ENCODE data around the gene HACE1.
"Not testable (repeated sequence)": the region's sequence is repeated elsewhere in the genome, so short reads cannot be mapped to it uniquely, and the experiment has no call there.

Gene HACE1

DNA sequence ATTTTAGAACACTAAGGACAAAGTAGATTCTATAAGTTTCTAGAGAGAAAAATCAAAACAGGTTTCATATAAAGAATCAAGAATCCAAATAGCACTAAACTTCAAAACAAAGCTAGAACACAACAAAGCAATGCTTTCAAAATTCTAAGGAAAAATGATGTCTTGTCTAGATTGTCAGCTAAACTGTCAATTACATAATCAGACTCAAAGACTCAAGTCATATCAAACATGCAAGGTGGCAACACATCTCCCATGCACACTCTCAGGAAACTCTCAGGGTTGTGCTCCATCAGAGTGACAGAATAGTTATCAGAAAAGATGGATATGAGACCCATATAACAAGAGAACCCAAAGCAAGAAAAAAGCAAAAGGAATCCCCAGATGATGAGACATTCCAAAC lies 23.9 kb downstream of the HACE1 start:
- in situ Hi-C loops (cut with MboI; ENCODE audit: low sequenced_read_pairs), result no loop called here

DNA sequence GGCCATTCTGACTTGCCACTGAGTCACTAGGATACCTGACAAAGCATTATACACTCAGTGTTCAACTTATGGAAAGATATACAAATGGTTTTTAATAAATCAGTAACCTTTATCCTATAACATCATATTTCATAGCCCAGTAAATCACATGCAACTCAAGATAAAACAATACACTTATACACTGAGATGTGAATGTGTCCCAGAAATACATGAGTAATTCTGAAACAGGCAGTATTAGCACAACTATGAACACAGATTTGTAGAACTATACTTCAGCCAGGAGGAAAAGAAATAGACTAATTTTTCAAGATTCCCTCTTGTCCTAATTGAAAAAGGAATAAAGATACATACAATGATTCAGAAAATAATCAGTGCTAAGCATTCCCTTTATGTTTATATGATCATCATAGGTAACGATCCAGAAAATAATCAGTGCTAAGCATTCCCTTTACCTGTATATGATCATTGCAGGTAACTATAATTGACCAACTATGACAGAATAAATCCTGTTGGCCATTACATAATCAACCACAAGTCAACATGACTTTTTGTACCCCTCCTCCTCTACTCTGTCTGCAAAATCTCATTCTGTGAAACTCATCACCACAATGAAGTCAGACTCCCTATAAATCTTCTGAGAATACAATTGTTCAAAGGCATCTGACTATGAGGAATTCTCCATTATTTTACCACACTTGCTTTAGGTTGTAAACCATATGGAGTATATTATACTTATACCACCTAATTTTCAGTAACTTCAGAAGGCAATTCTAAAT lies 30.3 kb downstream of the HACE1 start:
- in situ Hi-C loops (cut with MboI; ENCODE audit: low sequenced_read_pairs), result no loop called here

GRCh38 chr6:104828478-104828877 lies 31.2 kb downstream of the HACE1 start:
- in situ Hi-C loops (cut with MboI; ENCODE audit: low sequenced_read_pairs), result no loop called here

DNA sequence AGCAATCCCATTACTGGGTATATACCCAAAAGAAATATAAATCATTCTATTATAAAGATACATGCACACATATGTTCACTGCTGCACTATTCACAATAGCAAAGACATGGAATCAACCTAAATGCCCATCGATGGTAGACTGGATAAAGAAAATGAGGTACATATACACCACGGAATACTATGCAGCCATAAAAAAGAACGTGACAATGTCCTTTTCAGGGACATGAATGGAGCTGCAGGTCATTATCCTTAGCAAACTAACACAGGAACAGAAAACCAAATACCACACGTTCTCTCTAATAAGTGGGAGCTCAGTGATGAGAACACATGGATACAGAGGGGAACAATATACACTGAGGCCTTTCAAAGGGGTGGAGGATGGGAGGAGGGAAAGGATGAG lies 38.9 kb downstream of the HACE1 start:
- in situ Hi-C loops (cut with MboI; ENCODE audit: low sequenced_read_pairs), result not testable (repeated sequence)

DNA sequence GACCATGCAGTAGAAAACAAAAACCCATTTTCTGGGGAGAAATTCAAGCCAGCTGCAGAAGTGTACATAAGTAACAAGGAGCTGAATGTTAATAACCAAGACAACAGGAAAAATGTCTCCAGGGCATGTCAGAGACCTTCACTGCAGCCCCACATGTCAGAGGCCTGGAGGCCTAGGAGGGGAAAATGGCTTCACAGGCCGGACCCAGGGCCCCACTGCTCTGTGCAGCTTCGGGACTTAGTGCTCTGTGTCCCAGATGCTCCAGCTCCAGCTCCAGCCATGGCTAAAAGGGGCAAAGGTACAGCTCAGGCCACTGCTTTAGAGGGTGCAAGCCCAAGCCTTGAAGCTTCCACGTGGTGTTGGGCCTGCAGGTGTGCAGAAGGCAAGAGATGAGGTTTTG lies 43.6 kb downstream of the HACE1 start:
- in situ Hi-C loops (cut with MboI; ENCODE audit: low sequenced_read_pairs), result no loop called here

DNA sequence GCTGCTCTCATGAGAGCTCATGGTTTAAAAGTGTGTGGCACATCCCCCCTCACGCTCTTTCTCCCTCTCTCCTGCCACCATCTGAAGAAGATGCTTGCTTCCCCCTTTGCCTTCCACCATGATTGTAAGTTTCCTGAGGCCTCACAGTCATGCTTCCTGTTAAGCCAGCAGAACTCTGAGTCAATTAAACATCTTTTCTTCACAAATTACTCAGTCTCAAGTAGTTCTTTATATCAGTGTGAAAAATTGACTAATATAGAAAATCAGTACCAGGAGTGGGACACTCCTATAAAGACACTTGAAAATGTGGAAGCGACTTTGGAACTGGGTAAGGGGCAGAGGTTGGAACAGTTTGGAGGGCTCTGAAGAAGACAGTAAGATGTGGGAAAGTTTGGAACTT lies 45.0 kb downstream of the HACE1 start:
- in situ Hi-C loops (cut with MboI; ENCODE audit: low sequenced_read_pairs), result no loop called here

DNA sequence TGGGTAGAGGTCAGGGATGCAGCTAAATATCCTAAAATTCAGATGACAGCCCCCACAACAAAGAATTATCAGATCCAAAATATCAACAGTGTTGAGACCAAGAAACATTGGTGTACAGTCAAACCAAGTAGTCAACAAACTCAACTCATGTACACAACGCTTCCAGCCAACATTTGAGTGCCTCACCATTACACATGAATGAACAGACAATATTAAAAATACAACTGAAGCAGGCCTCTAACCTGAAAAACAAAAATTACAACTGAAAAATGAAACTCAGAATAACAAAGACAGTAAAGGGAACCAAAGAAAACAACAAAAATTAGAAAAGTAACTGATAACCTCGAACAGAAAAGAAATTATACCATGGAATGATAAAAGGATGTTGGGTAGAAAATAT lies 46.2 kb downstream of the HACE1 start:
- in situ Hi-C loops (cut with MboI; ENCODE audit: low sequenced_read_pairs), result no loop called here

- in situ Hi-C loops (cut with MboI; ENCODE audit: low sequenced_read_pairs), result no loop called here
Measured at GRCh38 chr6:104809116-104809515, 50.6 kb downstream of the HACE1 start.

- in situ Hi-C loops (cut with MboI; ENCODE audit: low sequenced_read_pairs), result not testable (repeated sequence)
Measured at GRCh38 chr6:104805335-104805734, 54.4 kb downstream of the HACE1 start.

DNA sequence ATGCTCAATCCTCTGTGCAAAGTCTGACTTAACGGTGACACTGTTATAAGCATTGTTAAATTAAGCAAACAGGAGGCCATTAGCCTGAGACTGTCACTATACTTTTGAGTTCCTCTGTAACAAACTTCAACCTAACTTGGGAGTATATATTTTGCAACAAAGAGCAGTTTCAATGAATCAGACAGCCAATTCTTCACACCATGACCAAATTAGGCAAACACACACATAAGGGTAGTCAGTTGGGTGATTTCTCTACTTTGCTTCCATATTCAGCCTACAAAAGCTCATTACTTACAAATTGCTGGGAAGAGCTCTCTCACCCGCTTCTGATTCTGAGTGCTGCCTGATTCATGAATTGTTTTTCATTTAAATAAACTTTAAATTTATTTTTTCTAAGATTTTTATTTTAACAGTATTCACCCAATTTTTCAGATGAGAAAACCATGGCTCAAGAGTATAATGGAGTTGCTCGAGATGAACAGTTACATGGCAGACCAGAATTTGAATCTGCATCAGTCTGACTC lies 60.5 kb downstream of the HACE1 start:
- in situ Hi-C loops (cut with MboI; ENCODE audit: low sequenced_read_pairs), result no loop called here

DNA sequence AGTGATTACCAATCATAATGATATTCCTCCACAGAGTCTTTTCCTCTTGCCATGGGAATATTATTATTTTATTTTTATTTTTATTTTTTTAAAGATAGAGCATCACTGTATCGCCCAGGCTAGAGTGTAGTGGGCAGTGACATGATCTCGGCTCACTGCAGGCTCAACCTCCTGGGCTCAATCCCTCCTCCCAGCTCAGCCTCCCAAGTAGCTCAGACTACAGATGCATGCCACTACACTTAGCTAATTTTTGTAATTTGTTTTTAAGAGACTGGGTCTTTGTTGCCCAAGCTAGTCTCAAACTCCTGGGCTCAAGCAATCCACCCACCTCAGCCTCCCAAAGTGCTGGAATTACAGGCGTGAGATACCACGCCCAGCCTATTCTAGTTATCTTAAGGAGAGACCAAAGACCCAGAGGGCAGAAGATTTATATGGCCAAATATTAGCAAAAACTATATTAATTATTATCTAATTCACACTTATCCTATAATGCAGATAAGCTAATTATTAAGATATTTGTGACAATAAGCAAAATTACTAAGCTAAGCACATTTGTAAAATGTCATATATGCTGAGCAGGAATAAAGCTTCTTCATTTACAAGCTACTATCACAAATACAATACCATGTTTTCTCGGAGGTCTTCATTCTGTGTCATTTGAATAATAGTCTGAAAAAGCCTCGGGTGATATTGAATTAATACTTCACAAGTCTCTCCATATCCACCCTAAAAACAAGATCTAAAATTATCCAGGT lies 63.5 kb downstream of the HACE1 start:
- in situ Hi-C loops (cut with MboI; ENCODE audit: low sequenced_read_pairs), result no loop called here

DNA sequence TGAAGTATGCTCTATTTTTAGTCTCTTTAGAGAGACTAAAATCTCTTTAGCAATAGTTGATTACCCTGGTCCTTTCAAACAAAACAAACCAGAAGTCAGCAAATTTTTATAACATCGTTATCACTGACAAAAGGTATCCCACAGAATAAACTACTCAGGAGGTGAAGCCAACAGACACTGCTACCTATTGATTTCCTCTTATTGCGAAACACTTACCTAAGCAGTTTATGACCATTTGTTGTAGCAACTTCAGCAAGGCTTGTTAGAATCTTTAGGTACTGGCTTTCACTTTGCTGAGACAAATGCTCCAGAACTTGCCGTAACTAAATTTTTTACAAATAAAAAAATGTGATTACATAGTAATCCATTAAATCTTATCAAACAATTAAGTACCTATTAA lies 64.4 kb downstream of the HACE1 start:
- in situ Hi-C loops (cut with MboI; ENCODE audit: low sequenced_read_pairs), result no loop called here

- in situ Hi-C loops (cut with MboI; ENCODE audit: low sequenced_read_pairs), result no loop called here
Measured at GRCh38 chr6:104789770-104790190, 69.9 kb downstream of the HACE1 start.

GRCh38 chr6:104788400-104788799 lies 71.3 kb downstream of the HACE1 start:
- in situ Hi-C loops (cut with MboI; ENCODE audit: low sequenced_read_pairs), result no loop called here

DNA sequence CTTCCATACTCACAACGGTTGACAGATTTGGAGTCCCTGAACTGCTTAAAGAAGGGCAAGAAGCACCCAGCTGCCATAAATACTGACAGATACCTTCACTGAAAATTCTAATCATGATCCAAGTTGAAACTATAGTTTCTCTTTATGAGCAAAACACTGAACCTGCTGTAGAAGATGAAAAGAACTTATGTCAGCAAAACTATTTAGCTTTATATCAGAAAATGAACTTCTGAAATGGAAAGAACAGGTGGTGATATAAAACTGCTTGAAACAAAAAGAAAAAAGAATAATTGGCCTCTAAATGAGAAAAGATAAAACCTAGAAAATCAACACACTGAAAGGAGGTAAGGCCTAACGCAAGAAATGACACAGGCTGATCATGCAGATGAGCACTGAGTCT lies 72.4 kb downstream of the HACE1 start:
- in situ Hi-C loops (cut with MboI; ENCODE audit: low sequenced_read_pairs), result no loop called here

DNA sequence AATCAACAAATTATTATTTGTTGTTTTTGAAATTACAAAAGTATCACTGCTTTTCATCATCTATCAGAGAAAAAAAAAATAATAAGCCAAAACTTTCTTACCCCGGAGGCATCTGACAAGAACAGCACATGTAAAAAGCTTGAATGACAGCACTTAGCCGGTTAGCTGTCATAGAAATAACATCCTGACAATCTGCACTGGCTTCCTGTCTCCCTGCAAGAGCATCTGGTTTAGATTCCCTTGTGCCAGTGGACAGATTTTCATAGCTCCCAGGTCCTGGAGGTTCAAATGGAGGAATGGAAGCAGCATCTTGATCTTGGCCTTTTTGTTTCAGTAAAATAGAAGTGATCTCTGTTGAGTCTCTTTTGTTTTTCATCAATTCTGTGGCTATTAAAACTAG lies 74.8 kb downstream of the HACE1 start:
- in situ Hi-C loops (cut with MboI; ENCODE audit: low sequenced_read_pairs), result no loop called here

DNA sequence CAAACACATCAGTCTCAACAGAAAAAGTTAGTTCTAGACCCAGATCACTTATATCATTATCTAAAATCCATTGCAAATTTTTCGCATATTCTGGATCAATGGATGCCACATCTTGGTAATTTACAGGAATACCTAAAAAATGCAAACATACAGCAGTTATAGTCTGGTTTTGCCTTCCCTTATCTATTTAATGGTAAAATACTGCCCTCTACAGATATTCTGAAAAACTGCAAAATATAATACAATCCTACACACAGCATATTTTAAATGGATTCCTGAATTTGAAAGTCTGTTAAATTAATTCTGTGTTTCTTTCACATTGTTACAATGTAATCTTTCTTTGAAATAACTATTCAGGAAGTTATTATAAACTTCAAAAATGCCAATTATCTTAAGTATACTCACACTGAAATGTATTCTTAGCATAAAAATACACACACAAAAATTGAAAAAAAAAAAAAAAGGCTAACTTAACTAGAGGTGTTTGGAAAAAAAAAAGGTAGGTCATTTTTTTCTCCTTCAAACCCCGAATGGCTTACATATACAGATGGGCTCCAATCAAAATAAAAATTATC lies 88.4 kb downstream of the HACE1 start:
- in situ Hi-C loops (cut with MboI; ENCODE audit: low sequenced_read_pairs), result no loop called here

GRCh38 chr6:104768906-104769305 lies 90.8 kb downstream of the HACE1 start:
- in situ Hi-C loops (cut with MboI; ENCODE audit: low sequenced_read_pairs), result no loop called here

DNA sequence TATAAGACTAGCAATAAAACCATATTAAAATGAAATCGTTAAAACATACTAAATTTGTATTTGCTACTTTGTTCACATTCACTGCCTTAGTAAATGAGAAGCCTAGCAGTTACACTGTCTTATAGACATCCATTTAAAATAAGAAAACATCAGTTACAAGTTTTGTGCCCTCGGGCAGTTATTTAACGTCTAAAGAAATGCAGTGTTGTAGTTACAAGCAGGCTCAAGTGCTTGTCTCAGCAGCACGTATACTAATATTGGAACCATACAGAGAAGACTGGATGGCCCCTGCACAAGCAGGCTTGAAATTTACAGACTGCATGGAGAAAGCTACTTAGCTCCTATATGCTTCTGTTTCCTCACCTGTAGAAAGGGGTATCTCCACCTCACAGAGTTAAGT lies 93.1 kb downstream of the HACE1 start:
- in situ Hi-C loops (cut with MboI; ENCODE audit: low sequenced_read_pairs), result no loop called here

GRCh38 chr6:104754788-104755409 lies 104.8 kb downstream of the HACE1 start:
- in situ Hi-C loops (cut with MboI; ENCODE audit: low sequenced_read_pairs), result no loop called here

DNA sequence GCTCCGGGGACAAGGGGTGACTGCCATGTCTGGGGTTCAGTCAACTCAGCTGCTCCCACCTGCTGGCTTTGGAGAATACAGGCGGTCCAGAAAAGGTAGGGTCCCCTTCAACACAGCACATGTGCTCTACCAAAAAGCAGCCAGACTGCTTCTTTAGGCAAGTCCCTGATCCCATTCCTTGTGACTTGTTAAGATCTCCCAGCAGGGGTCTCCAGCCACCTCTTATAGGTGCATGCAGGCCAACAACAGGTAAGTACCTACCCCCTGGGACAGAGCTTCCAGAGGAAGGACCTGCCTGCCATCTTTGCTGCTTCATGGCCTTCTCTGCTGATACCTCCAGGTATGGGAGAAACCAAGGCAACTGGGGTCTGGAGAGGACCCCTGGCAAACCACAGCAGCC lies 106.5 kb downstream of the HACE1 start:
- in situ Hi-C loops (cut with MboI; ENCODE audit: low sequenced_read_pairs), result no loop called here

Data from hTERT RPE-1 (cell line).